CD4-positive, alpha-beta T cell treated with Interleukin-12 subunit alpha and Interleukin-12 subunit beta, for 1 hour (primary cell): ENCODE measurements around the gene ZNF205.
A peak's percentile ranks its signal among the peaks of the same experiment; 100 is the strongest.
"Not testable (repeated sequence)": the region's sequence is repeated elsewhere in the genome, so short reads cannot be mapped to it uniquely, and the experiment has no call there.

Experiments used
- DNase-seq: peaks from one replicate; pipeline ENCODE4 v3.0.0-alpha.2; 2020

ZNF205 gene

GRCh38 chr16:3112058-3112880, at the start of gene ZNF205:
ZNF205 (plus strand) TSS chr16:3112586; CDS start chr16:3113431, 845 bp downstream.
- DNase-seq = no peak

GRCh38 chr16:3063625-3064386, 48.6 kb upstream of the ZNF205 start:
- DNase-seq = no peak

- DNase-seq = peak; percentile 87
These were observed 47.2 kb upstream of the ZNF205 start, which contains the start of gene IL32 for GRCh38 chr16:3065069-3065741. IL32 (plus strand) TSS chr16:3065640; CDS start chr16:3065812, 172 bp downstream.

GRCh38 chr16:3065742-3066439, 46.5 kb upstream of the ZNF205 start:
- DNase-seq = no peak

- no peak for DNase-seq
These were observed 46.0 kb upstream of the ZNF205 start for GRCh38 chr16:3066440-3066748.

GRCh38 chr16:3068487-3068886, 43.9 kb upstream of the ZNF205 start:
- DNase-seq = no peak

GRCh38 chr16:3069146-3069545, 43.2 kb upstream of the ZNF205 start:
- DNase-seq = not testable (repeated sequence)

- peak; percentile 54 for DNase-seq
These were observed 41.7 kb upstream of the ZNF205 start for GRCh38 chr16:3070608-3071111.

GRCh38 chr16:3071655-3072054, 40.7 kb upstream of the ZNF205 start:
- peak; percentile 51 for DNase-seq

- peak; percentile 62 for DNase-seq
These were observed 40.2 kb upstream of the ZNF205 start for GRCh38 chr16:3072148-3072547.

- peak; percentile 61 for DNase-seq
These were observed 39.7 kb upstream of the ZNF205 start for GRCh38 chr16:3072576-3073263.

GRCh38 chr16:3073448-3073847, 38.9 kb upstream of the ZNF205 start:
- DNase-seq = no peak

GRCh38 chr16:3074860-3075522, 37.4 kb upstream of the ZNF205 start:
- DNase-seq = peak; percentile 88

- no peak for DNase-seq
These were observed 36.9 kb upstream of the ZNF205 start for GRCh38 chr16:3075523-3075915.

GRCh38 chr16:3075946-3076345, 36.4 kb upstream of the ZNF205 start:
- not testable (repeated sequence) for DNase-seq

- no peak for DNase-seq
These were observed 35.8 kb upstream of the ZNF205 start for GRCh38 chr16:3076577-3076976.

GRCh38 chr16:3080024-3080423, 32.4 kb upstream of the ZNF205 start:
- DNase-seq = no peak

- DNase-seq = not testable (repeated sequence)
These were observed 30.4 kb upstream of the ZNF205 start for GRCh38 chr16:3081957-3082356.

- DNase-seq = not testable (repeated sequence)
These were observed 29.0 kb upstream of the ZNF205 start for GRCh38 chr16:3083408-3083807.

GRCh38 chr16:3084491-3084890, 27.9 kb upstream of the ZNF205 start:
- no peak for DNase-seq

- no peak for DNase-seq
These were observed 27.3 kb upstream of the ZNF205 start for GRCh38 chr16:3084969-3085670.
